HL-60 (cell line): ENCODE data around the gene TMEM9.

ENCODE experiments used
- GABPA ChIP-seq: IDR thresholded peaks from 2 replicates; pipeline ENCODE4 v1.6.1; 2012; ENCODE audit warnings: low read depth
- SPI1 ChIP-seq: IDR thresholded peaks from 2 replicates; pipeline ENCODE4 v1.6.1; 2012; ENCODE audit warnings: low read depth, mild to moderate bottlenecking, borderline replicate concordance
- TF ChIP-seq, protein P1 (sequence below): IDR thresholded peaks from one replicate; pipeline ENCODE4 v1.5.1; 2011; ENCODE audit warnings: low read length, control low read depth, inconsistent platforms; ENCODE audit not compliant: insufficient read depth
- TF ChIP-seq, protein P2 (sequence below): IDR thresholded peaks from 2 replicates; pipeline ENCODE4 v1.6.1; 2012; ENCODE audit warnings: low read depth; ENCODE audit not compliant: insufficient replicate concordance

GRCh38 chr1:201131398-201131797 is 22.9 kb downstream of the TMEM9 start:
- TF ChIP-seq, protein P1, sequence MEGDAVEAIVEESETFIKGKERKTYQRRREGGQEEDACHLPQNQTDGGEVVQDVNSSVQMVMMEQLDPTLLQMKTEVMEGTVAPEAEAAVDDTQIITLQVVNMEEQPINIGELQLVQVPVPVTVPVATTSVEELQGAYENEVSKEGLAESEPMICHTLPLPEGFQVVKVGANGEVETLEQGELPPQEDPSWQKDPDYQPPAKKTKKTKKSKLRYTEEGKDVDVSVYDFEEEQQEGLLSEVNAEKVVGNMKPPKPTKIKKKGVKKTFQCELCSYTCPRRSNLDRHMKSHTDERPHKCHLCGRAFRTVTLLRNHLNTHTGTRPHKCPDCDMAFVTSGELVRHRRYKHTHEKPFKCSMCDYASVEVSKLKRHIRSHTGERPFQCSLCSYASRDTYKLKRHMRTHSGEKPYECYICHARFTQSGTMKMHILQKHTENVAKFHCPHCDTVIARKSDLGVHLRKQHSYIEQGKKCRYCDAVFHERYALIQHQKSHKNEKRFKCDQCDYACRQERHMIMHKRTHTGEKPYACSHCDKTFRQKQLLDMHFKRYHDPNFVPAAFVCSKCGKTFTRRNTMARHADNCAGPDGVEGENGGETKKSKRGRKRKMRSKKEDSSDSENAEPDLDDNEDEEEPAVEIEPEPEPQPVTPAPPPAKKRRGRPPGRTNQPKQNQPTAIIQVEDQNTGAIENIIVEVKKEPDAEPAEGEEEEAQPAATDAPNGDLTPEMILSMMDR = no peak
- TF ChIP-seq GABPA (no peak), SPI1 (no peak)
- TF ChIP-seq, protein P2, sequence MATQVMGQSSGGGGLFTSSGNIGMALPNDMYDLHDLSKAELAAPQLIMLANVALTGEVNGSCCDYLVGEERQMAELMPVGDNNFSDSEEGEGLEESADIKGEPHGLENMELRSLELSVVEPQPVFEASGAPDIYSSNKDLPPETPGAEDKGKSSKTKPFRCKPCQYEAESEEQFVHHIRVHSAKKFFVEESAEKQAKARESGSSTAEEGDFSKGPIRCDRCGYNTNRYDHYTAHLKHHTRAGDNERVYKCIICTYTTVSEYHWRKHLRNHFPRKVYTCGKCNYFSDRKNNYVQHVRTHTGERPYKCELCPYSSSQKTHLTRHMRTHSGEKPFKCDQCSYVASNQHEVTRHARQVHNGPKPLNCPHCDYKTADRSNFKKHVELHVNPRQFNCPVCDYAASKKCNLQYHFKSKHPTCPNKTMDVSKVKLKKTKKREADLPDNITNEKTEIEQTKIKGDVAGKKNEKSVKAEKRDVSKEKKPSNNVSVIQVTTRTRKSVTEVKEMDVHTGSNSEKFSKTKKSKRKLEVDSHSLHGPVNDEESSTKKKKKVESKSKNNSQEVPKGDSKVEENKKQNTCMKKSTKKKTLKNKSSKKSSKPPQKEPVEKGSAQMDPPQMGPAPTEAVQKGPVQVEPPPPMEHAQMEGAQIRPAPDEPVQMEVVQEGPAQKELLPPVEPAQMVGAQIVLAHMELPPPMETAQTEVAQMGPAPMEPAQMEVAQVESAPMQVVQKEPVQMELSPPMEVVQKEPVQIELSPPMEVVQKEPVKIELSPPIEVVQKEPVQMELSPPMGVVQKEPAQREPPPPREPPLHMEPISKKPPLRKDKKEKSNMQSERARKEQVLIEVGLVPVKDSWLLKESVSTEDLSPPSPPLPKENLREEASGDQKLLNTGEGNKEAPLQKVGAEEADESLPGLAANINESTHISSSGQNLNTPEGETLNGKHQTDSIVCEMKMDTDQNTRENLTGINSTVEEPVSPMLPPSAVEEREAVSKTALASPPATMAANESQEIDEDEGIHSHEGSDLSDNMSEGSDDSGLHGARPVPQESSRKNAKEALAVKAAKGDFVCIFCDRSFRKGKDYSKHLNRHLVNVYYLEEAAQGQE = no peak
